Spleen (tissue), 7 donors: ENCODE measurements around the gene CEP152.

Experiments used
- CTCF ChIP-seq, 11 experiments: fragments of 200-600 bp in 7 of 11; fragments of 450-650 bp in 4 of 11; sonication (generic) in 4 of 11; IDR thresholded peaks in 8 of 11; conservative IDR thresholded peaks in 3 of 11; 1 replicate in 7 of 11; 2 replicates in 4 of 11; pipeline versions ENCODE4 v1.4.0 to v1.8.0; 2016 to 2021; ENCODE audit warnings: antibody characterized with exemption in 11 of 11, inconsistent platforms in 4 of 11, mild to moderate bottlenecking in 1 of 11
- POLR2A ChIP-seq, 3 donors: fragments of 450-650 bp; IDR thresholded peaks; one replicate each; pipeline ENCODE4 v1.5.1; 2017; ENCODE audit warnings: antibody characterized with exemption in 3 of 3, mild to moderate bottlenecking in 1 of 3
- POLR2AphosphoS5 ChIP-seq, 3 donors: sonication (generic); formaldehyde crosslinking; IDR thresholded peaks; one replicate each; pipeline ENCODE4 v1.5.1; 2017; ENCODE audit warnings: antibody characterized with exemption in 3 of 3
- donor health status: DM: no; HTN: no; CAD: no; lungs with moderate emphysema.
- donor health status: DM: no; HTN: no; CAD: no.
- donor health status: DM: no; HTN: no; CAD: no.

GRCh38 chr15:48810414-48811324 is at the start of gene CEP152:
- TF ChIP-seq POLR2AphosphoS5 (IDR thresholded peaks at IDR 0.05) (peak; percentile 90 to 96 (median 90)), CTCF (IDR thresholded peaks at IDR 0.05 in 8 of 11, conservative IDR thresholded peaks at IDR 0.05 in 3 of 11) (peak in 6 of 11 experiments; percentile 17 to 58 (median 40)), POLR2A (IDR thresholded peaks at IDR 0.05) (peak in 1 of 3 donors; percentile 66)
